Activated CD4-positive, alpha-beta T cell treated with anti-CD3 and anti-CD28 coated beads for 4 hours (primary cell): ENCODE data around the gene NINJ1.

Experiments used
- DNase-seq, 2 donors: peaks; one replicate each; pipeline ENCODE4 v3.0.0-alpha.2; 2020

Gene NINJ1, protein sequence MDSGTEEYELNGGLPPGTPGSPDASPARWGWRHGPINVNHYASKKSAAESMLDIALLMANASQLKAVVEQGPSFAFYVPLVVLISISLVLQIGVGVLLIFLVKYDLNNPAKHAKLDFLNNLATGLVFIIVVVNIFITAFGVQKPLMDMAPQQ

DNA sequence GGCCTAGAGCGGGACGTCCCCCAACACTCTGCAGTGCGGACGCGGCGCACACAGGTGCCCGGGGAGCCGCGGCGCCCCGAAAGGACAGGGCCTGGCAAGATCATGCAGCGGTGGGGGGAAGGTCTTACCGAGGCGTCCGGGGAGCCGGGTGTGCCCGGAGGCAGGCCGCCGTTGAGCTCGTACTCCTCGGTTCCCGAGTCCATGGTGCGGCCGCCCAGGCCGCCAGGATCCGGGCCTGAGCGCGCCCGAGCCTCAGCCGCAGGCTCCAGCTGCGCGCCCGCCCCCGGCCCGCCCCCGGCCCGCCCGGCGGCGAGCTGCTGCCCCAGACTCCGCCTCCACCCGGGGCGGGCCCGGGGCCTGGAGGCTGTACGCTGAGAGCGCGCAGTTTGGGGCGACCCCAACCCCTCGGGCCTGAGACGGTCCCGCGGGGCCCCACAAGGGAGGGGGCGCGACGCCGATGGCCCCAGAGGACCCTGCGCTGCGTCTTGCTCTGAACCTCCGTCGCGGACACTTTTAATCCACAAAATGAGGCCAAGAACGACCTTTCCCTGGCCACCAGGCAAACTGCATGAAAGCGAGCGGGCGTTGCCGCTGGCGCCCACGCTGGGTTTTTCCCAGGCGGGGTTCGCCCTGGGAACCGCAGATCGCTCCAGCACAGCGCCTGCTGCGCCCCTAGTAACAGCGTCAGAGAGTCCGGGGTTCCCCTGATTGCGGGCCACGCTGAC, at the start of gene NINJ1:
Gene NINJ1 (minus strand): TSS at position 237 of the 725 bp plus-strand sequence. CDS start 34 bp downstream, at position 203.
- DNase-seq, result peak; percentile 90

DNA sequence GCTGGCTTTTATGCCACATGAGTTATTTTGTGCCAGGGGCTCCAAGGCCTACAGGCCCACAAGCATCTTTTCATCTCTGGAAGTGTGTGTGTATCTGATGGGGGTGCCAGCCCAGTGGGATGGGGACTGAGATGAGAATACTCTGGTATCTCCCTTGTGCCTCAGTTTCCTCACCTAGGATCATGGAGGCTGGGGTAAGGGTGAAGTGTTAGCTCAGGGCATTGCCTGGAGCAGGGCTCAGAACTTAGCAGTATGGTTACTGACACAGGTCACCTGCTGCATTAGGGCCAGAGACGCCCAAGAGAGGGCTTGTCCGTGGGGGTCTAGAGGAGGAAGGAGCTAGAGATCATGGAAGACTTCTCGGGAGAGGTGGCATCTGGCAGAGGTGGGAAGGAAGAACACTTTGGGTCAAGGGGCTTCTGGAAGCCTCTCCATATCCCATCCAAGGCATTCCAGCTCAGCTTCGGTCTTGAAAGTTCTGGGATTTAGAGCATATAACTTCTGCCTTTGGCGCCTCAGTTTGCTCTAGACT, 49.1 kb upstream of the NINJ1 start:
- no peak for DNase-seq

DNA sequence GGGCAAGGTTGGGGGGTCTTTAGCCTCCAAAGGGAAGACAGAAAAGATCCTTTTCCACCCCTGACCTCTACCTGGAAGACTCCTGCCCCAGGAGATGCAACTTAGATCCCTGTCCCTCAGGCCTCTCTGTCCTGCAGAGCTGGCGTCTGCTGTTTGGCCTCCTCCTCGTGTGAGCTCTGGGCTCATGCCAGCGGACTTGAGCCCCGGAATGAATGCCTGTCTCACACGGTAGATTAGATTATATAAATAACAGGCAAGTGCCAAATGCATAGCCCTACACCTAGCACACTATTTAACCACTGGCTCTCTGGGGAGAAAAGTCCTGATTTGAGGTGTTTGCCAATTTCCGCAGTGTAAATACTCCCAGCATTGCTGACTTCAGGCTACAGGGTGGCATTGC, 48.5 kb upstream of the NINJ1 start:
- no peak for DNase-seq

DNA sequence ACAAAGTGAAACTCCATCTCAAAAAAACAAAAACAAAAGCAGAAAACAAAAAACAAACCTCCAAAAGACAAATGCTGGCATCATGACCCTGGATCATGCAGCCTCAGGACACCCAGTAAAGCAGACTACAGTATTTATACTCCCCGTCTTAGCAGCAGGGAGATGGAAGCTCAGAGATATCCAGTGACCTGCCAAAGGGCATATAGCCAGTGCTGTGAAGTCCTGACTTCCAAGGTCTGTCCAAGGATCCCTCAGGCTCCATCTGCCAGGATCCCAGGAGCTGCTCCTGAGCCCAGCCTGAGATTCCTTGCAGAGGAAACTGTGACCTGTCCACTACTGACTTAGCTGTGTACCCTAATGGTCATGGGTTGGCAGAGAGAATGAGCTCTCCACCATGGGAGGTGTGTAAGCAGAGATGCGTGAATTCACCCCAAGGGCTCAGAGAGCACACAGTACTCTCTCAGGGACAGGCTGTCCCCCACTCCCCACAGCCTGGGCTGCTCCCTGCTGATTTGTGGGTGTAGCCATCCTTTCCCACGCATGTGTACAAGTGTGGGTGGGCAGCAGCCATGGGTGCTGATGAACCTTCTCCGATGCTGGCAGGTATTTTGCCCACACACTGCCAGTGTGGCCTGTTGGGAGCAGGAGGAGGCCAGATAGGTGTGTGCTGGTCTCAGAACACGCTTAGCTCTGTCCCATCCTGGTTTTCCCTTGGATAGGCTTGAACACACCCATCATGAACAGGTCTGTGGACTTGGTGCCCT, 47.8 kb upstream of the NINJ1 start:
- DNase-seq, result no peak

DNA sequence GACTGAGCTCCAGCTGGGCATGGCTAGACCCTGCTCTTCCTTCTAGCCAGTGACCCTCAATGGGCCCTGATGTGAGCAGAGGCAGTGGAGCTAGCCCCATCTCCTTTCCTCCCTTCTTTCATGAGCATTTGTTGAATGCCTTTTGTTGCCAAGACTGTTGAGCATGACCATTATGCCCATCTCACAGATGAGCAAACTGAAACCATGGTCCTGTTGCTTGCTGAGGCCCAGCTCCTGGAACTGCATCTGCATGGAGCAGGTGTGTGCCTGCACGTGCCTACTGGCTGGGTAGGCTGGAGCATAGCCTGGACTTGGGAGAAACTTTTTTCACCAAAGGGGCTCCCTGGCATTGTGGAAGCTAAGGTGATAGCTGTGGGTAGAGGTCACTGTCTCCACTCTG, 46.9 kb upstream of the NINJ1 start:
- DNase-seq, result no peak

DNA sequence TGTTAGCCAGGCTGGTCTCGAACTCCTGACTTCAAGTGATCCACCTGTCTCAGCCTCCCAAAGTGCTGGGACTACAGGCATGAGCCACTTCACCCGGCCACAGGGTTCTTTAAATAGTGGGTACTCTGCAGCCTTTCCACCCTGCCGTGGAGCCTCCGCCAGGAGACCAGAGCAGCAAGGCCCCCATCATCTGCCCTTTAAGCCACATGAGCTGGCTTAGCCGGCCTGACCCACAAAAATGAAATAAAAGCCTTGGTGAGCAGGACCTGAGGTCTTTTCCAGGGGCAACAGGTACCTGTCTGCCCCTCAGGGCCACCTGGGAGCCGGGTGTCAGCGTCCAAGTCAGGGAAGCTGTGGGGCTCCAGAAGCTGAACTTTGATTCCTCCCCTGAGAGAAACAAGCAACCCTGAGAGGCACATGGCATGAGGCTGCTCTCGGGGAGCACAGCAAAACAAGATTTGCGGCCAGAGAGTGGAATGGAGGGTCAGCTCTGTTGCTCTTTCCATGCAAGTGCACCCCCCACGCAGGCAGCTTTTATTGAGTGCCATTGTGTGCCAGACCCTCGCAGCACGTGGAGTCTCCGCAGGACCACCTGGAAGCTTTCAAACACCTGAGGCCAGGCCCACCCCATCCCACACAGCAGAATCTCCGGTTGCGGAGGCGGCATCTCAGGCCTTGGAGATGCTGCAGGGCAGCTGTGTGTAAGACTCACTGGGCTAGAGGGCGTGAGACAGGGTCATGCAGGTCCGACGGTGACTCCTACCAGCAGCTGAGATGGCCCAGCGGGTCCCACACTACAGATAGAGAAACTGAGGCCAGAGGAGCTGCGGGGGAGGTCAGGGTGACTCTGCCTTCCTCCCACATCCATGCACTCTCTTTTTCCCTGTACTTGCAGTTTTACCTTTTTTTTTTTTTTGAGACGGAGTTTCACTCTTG, 45.1 kb upstream of the NINJ1 start:
- no peak for DNase-seq

DNA sequence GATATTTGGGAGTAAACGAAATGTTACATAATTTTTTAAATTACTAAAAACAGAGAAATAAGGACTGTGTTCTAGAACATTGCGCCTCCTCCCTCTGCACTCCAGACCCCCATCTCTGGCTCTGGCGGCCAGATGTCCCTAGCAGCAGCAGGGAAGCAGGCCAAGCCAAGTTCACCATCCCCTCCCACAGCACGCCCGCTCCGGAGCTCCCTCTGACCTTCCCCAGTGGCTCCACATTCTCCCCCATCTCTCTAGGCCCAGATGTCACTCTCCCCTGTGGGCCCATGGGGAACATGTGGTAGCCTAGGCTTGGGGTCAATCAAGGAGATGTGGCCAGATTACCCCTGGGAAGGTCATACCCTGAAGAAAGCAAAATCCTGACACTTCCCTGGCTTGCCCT, 43.6 kb upstream of the NINJ1 start:
- no peak for DNase-seq

DNA sequence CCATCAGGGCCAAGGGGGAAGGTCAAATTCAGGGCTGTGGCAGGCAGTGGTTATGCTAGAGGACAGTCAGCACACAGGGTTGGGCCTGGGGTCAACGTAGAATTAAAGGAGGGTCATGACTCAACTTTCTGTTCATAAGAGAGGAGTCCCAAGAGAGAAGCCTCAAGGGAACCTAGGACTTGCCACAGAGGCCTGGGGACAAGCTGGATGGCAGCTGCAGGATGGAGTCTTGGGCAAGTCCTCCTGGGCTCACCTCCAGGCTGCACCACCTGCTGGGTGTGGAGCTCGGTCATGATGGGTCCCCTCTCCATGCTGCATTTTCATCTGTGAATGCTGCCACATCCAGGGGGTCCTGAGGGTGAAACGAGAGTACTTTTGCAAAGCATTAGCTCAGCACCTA, 40.9 kb upstream of the NINJ1 start:
- DNase-seq, result no peak

DNA sequence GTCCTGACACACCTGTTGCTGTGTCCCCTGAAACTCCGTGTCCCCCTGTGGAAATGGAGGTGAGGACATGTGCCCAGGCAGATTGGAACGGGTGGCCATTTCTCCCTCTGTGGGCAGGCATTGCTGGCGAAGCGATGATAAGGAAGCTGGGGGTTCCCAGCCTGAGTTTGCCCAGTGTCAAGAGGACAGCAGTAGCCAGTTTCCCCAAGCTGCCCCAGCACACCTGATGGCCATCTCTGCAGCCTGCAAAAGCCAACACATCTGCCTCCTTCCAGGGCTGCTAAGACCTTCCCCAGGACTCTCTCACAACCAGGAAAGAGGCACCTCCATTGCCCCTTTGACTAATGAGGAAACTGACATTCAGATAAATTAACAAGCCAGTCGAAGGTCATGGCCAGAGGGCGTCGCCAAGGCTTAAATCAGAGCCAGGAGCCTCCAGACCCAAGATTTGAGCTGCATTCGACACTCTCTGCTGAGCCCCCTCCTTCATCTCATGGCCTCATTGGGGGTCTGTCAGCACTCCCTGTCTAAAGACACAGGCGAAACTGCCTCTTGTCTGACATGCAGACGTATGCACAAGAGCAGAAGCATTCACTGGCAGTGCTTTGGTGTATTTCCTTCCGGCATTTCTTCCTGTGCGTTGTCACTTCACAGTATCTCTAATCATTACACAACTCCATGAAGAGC, 39.5 kb upstream of the NINJ1 start:
- no peak for DNase-seq

DNA sequence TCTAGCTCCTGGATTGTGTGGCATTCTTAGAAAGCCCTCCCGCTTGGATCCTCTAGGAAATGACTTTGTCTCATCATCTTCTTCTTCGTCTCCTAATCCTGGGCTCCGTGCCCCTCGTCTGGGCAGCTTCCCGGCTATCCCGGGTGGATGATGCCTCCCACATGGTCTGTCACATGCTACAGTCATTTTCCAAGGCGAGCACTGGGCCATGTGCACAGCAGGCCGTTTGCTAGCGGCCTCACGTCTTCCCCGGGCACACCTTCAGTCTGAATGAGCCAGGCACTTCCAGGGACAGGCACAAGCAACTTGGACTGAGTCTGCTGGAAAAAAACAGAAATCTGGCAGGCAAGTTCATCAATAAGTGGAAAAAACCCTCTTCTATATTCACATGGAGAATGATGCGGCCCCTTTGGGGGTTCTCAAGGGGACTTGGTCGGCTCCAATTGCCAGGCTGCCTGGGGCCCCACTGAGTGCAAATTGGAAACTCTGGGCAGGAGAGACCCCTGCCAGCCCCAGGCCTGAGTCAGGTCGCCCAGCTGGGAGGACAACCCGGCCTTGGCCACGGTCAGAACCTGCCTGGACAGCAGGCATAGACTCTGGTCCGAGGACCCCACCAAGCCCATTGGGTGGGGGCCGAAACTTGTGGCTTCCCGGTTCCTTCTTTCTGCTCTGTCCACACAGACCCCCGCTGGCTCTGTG, 38.8 kb upstream of the NINJ1 start:
- DNase-seq, result no peak

DNA sequence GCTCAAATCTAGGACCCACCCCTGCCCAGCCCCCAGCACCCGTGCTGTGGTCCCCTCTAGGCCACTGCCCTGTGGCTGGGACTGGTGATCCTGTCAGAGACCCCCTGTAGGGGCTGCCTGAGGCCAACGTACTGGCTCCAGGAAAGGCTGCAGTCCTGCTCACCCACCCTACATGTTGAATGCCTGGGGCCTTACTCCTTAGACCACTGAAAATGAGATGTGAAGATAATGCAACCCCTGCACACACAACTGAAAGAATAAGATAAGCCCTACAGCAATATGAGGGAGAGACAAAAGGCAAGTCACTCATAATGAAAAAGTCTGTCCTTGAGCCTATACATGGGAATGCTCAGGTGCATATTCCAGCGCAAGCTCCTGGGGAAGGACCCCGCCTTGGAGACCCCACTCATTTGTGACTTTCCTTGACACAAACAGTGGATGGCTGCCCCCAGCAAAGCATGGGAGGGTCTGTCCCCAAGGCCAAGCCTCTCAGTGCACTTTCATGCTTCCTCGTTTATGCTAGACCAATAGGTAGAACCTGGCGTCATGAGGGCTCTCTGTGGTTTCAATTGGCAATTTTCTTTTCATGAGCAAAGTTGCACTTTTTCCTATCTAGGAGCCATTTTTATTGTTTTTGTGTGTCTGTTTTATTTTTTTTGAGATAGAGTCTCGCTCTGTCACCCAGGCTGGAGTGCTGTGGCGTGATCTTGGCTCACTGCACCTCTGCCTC, 37.4 kb upstream of the NINJ1 start:
- no peak for DNase-seq

DNA sequence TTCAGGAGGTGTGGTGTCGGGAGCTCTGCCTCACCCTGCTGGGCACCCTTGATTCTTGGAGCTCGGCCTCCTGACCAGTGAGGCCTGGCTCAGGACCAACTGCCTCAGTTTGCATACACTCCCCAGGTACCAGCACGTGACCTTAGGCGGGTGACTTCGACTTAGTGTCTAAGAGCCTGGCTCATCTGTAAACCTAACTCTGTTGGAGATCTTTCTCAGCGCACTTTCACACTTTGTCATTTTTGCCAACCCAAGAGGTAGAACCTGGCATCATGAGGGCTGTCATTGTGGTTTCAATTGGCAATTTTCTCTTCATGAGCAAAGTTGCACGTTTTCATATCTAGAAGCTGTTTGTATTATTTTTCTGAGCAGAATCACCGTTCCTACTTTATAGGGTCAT, 36.5 kb upstream of the NINJ1 start:
- DNase-seq, result no peak

DNA sequence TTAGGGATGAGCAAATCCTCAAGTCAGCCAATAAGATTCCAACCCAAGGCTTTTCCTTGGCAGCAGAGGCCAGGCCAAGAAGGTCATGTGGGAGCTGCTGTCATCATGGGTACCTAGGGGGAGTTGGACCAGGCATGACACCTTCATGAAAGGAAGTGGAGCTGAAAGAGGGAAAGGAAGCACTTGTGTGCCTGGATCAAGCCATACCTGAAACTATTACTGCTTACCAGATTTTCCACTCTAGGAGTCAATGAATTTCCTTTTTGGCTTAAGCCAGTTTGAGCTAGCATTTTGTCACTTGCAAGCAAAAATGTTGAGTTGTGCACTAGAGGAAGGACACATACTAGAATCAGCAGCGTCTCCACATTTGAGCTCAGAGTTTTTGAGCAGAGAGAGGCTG, 35.4 kb upstream of the NINJ1 start:
- no peak for DNase-seq

DNA sequence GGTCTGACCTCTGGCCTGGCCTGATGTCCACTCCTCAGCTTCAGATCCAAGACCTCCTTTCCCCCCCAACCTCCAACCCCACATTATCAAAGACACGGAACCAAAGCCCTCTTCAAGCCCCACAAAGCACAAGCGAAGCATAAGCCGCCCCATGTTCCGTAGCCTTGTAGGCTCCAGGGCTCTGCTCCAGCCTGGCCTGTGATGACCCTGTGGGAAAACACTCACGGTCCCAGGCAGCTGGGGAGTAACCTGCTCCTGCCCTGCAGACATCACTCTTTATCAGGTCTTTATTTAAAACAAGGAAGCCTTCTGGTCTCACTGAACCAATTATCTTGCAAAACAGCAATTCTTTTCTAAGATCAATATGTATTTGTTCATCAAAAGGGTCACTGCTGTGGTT, 34.5 kb upstream of the NINJ1 start:
- DNase-seq, result no peak

DNA sequence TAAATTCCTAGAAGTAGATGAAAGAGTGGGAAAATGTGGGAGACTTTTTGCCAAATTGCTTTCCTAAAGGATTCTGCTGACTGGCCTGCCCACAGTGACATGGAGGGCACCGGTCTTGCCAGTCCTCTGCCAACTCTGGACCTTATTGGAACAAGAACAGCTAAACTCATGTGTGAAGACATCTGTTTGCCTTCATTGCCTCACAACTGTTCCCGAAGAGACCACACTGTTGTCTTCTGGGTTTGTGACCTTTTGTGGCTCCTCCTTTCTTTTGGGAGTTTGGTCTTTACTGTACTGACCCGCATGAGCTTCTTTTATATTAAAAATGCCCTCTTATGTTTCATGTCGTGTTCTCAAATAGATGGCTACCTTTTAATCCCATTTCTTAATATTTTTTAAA, 33.8 kb upstream of the NINJ1 start:
- no peak for DNase-seq

DNA sequence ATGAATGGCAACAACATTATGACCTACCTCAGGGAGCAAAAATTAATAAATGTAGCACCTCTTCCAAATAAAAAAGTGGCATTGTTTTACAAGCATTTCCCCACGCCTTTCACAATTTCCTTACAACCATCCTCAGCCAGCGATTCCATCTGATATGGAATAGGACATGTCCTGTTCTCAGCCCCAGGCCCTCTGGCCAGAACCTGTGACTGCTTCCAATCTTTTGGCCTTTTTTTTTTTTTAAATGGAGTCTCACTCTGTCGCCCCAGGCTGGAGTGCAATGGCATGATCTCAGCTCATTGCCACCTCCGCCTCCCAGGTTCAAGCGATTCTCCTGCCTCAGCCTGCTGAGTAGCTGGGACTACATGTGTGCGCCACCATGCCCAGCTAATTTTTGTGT, 33.1 kb upstream of the NINJ1 start:
- DNase-seq, result no peak

DNA sequence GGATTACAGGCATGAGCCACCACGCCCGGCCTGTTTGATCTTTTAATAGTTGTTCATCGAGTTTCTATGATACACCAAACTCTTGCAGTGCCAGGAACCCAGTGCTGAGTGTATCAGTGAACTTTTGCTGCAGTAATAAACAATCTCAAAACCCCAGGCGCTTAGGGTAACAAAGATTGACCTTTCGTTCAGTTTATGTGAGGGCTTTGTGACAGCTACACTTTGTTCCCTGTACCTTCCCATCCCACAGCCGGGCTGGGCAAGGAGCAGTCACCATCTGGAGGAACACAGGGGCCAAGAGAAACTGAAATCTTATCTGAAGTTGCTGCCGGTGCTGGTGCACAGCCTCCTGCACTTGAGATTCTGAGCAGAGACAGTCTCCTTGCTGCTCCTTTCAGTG, 32.6 kb upstream of the NINJ1 start:
- DNase-seq, result no peak

DNA sequence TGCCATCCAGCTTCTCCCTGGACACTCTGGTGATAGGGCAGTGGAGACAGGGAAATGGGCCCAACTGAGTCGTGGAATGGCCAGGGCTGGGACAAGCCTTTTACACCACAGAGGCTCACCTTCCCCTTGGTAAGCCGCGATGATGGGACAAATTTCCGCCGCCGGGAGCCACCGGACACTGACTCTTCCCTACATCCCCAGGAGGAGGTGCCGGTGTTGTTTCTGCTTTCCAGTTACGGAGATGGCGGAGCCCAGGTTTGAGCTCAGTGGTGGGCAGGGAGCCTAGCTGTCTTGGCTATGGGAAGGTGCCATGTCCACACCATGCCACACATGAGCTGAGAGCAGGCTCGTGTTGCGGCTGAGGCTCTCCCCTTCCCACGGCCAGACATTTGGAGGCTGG, 30.0 kb upstream of the NINJ1 start:
- no peak for DNase-seq

DNA sequence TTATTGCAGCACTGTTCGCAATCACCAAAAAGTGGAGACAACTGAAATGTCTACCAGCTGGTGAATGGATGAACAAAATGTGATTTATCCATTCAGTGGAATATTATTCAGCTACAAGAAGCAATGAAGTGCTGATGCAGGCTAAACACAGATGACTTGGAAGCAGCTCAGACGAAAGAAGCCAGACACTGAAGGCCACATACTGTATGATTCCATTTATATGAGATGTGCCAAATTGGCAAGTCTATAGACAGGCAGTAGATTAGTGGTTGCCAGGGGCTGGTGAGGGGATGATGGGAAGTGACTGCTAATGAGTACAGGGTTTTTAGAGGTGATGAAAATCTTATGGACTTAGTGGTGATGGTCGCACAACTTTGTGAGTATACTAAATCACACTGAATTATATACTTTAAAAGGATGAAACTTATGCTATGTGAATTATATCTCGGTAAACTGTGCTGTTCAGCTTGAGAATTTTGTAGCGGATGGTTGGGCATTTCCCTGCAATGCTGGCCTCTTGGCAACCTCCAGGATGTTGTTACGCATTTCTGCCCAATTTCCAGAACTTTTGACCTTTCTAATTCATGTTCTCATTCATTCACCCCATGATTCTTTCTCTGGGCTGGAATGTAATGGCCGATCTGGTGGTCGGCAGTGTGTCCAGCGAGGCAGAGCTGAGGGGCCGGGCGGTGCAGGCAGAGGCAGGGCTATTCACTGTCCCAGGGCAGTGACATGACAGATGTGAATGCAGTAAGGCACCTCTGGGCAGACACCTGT, 27.9 kb upstream of the NINJ1 start:
- DNase-seq, result no peak
